GM19397 (cell line): ENCODE data around the gene SLC19A2.
"Not testable (repeated sequence)": the region's sequence is repeated elsewhere in the genome, so short reads cannot be mapped to it uniquely, and the experiment has no call there.

Source experiments
- ATAC-seq: cut with Tn5 transposase; IDR thresholded peaks from one replicate; pipeline ENCODE4 v1.9.1; 2021; ENCODE audit warnings: mild to moderate bottlenecking, moderate library complexity; ENCODE audit not compliant: unreplicated experiment

SLC19A2 gene, protein sequence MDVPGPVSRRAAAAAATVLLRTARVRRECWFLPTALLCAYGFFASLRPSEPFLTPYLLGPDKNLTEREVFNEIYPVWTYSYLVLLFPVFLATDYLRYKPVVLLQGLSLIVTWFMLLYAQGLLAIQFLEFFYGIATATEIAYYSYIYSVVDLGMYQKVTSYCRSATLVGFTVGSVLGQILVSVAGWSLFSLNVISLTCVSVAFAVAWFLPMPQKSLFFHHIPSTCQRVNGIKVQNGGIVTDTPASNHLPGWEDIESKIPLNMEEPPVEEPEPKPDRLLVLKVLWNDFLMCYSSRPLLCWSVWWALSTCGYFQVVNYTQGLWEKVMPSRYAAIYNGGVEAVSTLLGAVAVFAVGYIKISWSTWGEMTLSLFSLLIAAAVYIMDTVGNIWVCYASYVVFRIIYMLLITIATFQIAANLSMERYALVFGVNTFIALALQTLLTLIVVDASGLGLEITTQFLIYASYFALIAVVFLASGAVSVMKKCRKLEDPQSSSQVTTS

DNA sequence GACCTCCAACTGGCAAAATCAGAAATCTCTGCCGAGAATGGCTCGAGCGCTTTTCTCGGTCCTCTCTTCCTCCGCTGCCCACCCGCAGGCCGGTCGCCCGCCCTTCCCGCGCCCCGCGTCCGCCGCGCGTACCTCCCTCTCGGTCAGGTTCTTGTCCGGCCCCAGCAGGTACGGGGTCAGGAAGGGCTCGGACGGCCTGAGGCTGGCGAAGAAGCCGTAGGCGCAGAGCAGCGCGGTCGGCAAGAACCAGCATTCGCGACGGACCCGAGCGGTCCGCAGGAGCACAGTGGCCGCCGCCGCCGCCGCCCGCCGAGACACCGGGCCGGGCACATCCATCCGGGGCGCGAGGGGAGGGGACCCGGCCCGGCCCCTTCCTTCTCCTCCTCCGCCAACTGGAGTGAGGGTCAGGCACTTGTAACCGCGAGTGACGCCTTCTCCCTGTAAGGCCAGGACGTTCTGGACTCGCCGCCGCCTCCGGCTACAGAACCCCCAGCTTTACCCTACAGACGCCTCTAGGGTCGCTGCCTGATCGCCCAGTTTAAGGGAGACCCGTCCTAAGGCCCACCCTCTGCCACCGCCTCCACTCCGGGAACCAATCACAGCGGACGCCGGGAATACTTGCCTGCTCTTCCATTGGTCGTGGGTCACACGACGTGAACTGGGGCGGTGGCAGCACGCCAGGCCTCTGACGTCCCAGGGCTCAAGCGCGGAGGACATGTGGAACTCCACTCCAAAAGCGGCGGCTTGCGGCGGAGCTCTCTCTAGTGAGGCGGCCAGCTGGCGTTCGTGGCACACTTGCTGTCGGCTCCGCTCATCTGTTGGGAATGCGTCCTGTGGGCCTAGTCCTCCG lies at the start of gene SLC19A2:
SLC19A2 (minus strand) TSS at position 514 of the 850 bp plus-strand sequence; CDS start at position 336, 178 bp downstream.
- ATAC-seq = peak; percentile 98

DNA sequence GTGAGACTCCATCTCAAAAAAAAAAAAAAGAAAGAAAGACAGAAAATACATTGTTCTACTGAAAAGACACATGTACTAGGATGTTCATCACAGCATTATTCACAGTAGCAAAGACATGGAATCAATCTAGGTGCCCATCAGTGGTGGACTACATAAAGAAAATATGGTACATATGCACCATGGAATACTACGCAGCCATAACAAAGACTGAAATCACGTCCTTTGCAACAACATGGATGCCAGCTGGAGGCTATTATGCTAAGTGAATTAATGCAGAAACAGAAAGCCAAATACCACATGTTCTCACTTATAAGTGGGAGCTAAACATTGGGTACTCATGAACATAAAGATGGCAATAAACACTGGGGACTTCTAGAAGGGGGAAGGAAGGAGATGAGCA lies 48.9 kb upstream of the SLC19A2 start:
- ATAC-seq = no peak

DNA sequence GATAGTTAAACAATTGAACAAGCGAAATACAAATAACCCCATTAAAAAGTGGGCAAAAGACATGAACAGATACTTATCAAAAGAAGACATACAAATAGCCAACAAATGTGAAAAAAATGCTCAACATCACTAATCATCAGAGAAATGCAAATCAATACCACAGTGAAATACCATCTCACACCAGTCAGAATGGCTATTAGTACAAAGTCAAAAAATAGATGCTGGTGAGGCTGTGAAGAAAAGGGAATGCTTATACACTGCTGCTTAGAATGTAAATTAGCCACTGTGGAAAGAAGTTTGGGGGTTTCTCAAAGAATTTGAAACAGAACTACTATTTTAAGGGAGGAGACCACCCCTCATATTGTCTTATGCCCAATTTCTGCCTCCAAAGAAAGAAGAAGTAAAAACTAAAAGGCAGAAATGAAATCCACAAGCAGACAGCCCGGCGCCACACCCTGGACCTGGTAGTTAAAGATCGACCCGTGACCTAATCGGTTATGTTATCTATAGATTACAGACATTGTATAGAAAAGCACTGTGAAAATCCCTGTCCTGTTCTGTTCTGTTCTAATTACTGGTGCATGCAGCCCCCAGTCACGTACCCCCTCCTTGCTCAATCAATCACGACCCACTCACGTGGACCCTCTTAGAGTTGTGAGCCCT lies 47.9 kb upstream of the SLC19A2 start:
- ATAC-seq = not testable (repeated sequence)

DNA sequence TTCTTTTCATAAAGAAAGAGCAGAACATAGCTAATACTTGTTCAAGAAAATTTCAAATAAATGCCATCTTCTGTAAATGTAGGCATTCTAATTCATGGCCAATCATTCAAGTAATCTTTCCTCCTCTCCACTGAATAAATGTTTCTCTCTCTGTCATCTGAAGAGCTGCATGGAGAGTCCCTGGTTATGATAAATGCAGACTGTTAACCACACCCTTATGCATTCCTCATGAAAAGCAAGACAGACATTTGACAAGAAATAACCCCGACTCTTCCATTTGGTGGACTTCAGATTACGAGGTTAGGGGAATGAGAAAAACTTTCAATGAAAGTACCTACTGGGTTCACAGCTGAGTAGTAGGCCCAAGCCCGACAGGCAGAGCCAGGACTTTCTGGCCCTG lies 44.7 kb upstream of the SLC19A2 start:
- no peak for ATAC-seq

DNA sequence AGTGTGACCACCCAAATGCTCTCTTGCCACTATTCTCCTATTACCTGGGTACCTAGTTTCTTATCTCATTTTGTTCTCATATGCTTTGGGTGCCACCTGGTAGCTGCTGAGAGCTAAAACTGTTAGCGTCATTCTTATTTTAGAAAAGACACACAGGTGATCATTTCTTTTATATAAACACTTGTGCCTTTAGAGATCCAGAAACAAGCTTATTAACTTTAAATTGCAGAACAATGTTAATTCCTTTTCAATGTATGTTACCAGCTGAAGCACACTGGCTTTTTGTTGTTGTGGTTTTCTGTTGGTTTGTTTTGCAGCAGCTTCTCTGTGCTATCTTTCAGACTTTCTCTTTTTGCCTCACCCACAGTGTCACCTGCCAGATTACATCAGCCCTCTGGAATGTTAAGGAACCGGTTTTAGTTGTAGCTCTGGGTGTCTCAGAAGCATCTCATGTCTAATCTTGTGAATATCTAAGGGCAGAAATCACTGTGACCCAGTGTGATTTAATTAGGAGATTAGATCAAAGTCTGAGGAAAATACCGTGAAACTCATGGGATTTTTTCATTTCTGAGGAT lies 43.4 kb upstream of the SLC19A2 start:
- ATAC-seq = no peak

DNA sequence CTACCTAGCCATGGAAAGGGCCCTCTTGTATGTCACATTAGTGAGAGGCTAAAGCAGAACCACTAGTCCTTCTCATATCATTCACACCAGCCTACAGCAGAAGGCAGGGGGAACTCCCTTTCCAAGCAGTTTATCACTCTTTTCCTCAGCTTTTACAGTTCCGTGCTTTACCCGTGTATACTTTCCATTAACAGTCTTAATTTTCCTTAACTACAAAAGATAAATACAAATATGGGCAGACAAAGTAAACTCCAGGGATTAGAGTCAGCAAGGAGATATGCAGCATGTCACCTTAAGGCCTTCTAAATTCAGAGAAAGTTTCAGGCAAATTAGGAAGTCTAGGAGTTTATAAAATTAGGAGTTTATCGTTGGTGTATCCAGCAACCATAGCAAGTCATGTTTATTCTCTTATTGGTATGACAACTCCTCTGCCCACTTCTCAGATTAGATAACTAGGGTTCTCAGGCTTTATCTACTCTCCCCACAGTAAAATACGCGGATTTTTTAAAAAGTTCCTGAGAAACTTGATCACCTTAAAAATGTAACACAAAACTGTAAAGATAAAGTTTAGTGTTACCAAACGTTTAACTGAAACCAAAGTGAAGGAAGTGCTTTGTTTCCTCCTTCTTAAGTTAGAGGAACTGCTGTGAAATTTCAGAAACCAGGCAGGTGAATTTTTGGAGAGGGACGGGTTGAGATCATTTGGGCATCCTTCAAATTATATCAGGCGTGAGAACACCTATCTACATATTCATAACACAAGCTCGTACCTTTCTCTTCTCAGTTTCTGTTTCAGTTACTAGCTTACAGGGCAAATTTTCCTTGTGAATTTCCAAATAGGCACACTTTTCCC lies 42.7 kb upstream of the SLC19A2 start:
- no peak for ATAC-seq

DNA sequence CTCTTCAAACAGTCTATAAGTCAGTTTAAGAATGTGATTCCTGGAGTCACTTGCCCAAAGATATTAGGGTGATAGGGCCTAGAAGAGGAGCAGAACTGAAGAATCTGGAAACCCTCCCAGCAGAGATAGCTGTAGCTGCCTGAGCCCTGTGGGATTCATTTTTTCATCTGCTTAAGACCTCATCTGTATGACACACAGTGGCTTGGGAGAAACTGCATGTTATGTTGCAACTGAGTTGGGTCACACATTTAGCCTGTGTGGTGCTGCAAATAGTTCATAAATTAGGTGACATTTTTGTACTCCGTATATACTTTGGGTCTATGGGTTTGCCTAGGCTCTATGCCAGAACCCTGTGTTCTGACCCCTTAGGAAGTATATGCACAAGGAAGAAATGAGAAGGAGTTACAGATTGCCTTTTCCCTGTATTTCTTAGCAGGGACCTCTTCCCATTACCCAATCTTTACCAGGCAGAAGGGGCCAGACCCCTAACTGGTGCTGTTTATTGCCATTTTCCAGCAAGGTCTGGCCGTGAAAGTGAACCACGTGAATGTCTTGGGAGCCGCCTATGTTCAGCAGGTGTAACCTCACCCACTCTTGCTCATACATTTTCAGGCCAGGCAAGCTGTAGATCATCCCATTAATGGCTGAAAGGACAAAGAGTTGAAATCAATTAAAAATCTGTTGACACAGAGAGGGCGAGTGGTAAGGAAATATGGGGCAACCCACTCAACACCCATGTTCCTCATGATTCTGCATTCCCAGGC lies 41.9 kb upstream of the SLC19A2 start:
- ATAC-seq = no peak

DNA sequence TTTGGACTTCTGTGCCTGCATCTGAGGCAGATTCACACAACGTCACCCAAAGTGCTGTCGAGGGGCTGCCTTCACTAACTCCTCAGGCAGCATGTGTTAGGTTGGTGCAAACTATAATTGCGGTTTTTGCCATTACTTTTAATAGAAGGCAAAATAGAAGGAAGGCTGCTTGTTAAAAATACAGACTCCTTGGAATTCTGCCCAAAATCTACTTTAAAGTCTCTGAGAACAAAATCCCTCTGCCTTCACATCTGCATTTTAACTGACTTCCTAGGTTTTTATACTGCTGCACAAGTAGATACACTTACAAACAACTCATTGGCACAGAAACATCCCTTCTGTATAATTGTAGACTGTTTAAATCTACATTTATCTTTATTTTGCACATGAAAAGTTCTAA lies 41.3 kb upstream of the SLC19A2 start:
- ATAC-seq = no peak

DNA sequence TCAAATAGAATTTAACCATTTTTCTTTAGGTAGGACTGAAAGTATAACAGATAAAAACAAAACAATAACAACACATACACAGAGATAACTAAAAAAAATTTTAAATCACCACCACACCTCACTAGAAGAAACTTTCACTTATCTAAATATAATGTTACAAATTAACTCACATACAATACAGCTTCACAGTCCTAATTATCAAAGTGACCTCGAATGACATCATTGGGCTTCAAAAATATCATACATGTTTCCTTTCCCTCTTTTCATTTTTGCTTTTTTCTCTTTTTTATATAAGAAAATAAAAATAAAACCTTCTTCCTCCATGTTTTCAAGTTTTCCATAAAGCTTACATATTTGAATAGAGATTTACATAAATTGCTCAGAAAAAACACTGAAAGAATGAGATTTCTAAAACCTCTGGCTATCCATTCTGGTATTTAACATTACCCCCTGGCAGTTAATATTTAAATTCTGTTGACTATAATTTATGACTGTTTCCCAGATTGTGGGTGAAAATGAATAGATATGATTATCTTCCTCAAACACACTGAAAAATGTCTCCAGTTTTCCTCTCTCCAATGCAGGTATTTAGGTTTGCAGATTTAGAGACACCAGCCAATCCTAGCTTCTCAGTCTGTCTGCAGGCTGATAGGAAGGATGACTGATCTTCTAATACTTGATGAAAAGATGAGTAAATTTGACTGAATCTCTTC lies 40.5 kb upstream of the SLC19A2 start:
- no peak for ATAC-seq

DNA sequence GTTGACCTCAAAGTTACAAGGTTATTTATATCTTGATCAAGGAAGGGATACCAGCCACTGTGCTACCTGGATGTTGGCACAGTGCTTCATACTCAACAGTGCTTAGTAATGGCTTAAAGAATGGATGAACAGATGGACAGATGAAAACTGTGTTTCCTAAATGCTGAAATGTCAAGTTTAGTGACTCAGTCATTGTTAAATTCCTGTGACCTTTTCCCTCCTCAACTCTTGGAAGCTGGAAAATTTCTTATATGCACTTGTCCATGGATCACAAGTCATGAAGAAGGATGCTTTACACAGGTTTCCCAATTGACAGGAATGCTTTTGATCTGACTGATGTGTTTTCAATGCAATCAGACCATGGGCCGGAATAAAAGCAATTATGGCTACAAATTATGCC lies 39.6 kb upstream of the SLC19A2 start:
- no peak for ATAC-seq

DNA sequence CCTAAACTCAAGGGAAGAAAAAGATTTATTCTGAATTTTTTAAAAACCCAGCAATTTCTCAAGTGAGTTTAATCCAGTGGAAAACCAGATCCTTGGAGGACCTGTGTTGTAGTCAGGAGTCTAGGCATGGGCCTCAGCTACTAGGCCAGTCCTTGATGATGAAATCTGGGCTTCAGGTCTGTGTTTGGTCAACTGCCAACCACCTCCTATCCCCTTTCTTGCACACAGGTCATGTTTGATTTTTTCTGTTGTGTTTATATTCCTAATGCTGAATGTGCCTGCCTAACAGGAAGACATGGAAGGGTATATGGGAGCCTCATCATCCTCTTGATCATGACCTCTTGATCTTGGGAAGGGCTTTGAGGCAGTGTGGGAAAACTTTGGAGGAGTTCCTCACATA lies 38.2 kb upstream of the SLC19A2 start:
- no peak for ATAC-seq

DNA sequence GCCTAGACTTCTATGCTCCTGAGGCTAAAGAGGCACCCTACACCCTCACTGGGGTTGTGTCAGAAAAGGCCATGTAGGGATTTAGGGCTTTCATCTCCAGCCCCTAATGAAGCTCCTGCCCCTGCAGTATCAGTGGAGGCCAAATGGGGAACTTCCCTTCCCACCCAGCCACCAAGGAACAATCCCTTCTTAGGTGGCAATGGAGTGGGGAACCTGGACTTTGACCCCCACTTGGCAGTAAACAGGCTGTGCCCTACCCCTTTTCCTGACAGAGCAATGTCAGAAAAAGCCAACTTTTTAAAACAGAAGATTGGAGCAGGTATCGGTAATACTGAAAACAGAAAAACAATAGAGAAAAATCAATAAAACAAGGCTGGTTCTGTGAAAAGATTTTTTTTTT lies 35.5 kb upstream of the SLC19A2 start:
- no peak for ATAC-seq

DNA sequence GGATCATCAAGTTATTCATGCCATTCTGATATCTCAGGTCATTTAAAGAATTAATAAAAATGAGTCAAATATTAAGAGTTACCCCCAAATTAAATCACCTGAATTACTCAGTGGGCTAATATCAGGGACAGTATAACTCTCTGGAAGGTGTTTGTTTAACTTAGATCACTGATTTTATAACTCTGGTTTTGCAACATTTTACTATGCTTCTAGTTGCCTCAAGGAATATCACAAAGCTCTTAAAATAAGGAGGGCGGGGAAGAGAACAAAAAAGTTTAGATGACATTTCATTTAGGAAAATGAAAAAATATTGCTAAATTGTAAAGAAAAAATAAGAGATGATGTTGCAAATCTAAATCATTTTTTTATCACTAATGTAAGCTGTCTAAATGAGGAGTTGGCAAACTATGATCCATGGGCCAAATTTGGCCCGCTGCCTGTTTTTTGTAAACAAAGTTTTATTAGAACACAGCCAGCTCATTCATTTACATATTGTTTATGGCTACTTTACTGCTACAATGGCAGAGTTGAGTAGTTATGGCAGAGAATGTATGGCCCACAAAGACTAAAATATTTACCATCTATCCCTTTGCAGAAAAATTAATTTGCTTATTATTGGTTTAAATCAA lies 31.9 kb upstream of the SLC19A2 start:
- ATAC-seq = no peak

DNA sequence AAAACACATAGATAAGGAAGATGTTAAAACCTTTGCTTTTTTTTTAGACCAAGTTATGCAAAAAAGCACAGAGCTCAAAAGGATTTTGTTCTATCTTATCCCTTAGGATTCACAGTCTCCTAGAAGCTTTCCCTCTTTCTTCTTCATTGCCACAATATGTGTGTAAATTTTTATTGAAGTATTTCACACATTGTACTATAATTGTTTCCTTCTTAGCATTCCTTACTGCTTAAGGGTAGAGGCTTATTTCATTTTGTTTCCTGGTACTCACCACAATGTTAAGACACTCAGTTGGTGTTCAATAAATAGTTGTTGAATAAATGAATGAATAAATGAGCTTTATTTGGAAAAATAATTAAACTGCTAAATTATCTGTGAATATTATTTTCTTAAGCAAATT lies 29.9 kb upstream of the SLC19A2 start:
- no peak for ATAC-seq

DNA sequence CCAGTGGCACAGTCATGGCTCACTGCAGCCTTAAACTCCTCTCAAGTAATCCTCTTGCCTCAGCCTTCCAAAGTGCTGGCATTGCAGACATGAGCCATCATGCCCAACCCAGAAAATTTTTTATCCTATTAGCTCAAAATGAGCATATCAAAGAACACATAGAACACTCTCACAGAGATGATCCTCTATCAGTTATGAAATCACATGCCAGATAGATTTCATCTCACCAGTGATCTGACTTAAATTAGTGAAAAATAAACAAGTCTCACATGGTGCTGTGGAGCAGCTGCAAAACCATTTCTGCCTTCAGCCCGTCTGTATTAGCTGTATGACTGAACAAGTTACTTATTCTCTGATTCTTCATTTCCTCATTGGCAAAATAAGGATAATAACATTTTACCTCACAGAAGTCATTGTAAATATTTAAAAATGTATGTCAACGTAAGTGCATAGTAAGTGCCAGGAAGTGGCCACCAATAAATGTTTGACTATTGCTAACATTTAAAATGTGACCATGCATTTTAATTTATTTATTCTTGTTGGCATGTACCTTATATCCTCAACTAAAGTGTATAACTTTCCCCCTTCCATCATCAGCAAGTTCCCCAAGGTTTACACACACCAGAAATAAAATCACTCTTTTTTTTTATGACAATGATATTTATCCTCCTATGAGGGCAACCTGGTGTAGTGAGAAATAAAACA lies 29.0 kb upstream of the SLC19A2 start:
- no peak for ATAC-seq

DNA sequence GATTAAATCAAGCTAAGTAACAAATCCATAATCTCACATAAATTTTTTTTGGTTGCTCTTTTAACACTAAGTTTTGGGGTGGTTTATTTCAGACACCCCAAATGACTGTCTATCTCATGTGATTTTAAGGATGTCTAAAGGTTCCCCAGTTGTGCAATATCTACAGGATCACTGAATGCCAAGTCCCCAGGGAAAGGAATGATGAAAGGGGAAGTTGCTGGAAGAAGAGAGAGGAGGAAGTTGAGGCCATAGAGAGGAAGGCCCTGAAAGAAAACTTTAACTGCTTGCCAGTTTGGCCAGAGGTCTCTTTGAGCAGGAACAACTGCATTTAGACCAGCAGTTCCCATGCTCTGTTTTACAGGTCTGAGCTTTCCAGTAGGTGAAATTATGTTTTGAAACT lies 27.5 kb upstream of the SLC19A2 start:
- no peak for ATAC-seq

DNA sequence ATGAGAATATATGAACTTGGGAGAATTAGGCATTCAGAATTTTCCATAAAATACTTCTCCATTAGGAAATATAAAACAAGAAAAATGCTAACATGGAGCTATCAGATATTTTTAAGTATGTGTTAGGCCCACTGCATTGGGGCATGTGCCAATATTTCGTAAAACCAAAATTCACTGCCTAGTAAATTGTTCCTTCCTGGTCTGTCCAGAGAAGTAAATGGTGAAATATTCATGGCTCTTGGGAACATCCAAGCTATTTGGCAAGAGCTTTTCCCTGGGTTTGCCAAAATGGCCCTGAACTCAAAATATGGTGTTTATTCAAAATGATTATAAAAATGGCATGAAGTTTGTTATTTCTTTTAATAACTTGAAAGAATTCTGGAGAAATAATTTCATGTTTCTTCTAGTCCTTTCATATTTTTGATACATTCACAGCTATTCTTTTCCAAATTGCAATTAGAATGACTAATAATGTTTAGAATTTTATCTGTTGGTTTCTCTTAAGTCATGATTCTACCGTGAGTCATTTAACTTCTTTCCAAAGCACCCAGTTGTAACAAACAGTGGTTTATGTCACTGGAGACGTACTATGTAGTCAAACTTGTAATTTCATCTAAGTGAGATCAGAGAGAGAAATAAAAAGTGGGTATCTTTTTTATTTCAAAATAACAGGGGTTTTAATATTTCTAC lies 25.7 kb upstream of the SLC19A2 start:
- ATAC-seq = no peak
